NOMO-1 treated with DMSO at 0.1 percent for 48 hours (cell line): ENCODE measurements around the gene BLVRA.
"Not testable (repeated sequence)": the region's sequence is repeated elsewhere in the genome, so short reads cannot be mapped to it uniquely, and the experiment has no call there.

ENCODE experiments used
- DNase-seq: peaks from one replicate; lab custom pipeline; 2025; ENCODE audit not compliant: unreplicated experiment; lab: John Stamatoyannopoulos, UW

Gene BLVRA

DNA sequence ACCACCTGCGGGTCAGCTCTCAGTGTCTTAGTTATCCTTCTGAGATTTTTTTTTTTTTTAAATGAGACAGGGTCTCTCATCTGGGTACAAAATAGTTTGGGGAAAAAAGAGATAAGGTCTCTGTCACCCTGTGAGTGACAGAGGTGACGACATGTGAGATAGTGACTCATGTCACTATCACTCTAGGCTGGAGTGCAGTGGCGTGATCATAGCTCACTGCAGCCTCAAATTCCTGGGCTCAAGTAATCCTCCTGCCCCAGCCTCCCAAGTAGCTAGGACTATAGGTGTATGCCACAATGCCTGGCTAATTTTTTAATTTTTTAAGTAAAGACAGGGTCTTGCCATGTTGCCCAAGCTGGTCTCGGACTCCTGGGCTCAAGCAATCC is 10.4 kb downstream of the BLVRA start:
- no peak for DNase-seq

DNA sequence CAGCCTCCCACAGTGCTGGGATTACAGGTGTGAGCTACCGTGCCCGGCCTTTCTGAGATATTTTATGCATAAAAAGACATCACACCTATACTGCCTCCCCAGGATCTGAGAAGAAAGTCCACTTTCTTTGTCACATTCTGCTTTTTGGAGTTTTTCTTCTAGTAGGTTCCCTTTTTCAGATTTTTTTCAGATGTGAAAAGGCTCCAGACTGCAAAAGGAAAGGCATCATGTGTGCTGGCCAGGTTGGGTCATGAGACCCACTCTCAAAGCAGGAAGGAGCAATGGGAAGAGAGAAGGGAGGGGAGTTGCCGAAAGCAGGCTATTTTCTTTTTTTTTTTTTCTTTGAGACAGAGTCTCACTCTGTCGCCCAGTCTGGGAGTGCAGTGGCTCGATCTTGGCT is 10.8 kb downstream of the BLVRA start:
- no peak for DNase-seq

DNA sequence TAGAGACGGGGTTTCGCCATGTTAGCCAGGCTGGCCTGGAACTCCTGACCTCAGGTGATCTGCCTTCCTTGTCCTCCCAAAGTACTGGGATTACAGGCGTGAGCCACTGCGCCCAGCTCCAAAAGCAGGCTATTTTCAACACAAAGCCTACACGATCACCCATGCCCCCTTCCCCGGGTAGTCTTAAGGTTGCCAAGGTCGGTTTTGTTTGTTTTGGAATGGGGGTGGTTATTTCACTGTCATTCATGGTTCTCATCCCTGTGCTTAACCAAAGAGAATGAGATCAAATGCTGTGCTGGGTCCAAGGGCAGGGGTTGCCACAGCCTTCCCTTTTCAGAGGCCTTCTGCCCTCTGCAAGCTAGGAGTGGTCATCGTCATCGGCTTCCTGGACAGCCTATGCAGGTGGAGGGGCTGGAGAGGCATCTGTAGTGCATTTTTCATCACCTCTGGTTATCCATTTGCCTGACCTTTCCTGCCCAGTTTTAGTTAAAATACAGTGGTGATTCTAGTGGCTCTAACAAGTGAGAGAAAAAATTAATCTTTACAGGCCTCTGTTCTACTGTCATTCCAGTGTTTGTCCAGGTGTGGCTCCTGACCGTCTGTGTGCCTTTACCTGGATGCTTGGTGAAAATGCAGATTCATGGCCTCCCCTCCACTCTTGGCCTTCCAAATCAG is 11.4 kb downstream of the BLVRA start:
- no peak for DNase-seq

DNA sequence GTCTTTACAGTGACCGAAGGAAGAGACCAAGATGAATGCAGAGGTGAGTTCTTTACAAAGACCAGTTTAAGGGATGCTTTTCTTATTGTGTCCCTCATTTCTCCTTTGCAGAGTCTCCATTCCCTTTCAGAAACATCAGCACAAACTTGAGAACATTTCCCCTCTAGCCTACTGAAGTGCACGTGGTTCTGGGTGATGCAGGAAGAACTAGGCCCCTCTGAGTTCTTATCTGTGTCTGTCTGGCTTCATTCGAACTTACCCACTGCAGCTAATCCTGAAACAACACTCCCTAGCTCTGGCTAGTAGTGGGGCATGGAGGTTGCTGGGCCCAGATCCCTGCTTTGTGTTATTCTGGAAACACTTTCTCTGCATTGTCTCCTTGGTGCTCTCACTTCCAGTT is 12.6 kb downstream of the BLVRA start:
- DNase-seq: no peak

DNA sequence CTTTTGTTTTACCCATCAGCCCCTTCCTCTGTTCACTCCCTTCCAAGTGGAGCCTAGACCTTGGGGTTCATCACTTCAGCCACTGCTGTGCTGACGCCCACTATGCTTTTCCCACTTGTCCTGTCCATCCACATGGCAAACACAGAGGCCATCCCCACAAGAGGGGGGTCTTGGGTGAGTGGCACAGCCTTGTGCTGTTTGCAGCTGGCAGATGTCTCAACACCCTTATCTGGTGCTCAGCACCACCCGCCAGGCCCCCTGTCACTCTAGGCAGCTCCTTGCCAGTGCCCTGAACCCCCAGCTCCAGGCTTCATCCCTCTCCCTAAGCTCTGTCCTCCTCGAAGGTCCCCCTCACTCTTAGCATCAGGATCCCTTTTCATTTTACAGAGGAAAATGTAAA is 13.1 kb downstream of the BLVRA start:
- no peak for DNase-seq

DNA sequence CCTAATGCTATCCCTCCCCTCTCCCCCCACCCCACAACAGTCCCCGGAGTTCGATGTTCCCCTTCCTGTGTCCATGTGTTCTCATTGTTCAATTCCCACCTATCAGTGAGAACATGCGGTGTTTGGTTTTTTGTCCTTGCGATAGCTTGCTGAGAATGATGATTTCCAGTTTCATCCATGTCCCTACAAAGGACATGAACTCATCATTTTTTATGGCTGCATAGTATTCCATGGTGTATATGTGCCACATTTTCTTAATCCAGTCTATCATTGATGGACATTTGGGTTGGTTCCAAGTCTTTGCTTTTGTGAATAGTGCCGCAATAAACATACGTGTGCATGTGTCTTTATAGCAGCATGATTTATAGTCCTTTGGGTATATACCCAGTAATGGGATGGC is 14.8 kb downstream of the BLVRA start:
- DNase-seq: not testable (repeated sequence)

DNA sequence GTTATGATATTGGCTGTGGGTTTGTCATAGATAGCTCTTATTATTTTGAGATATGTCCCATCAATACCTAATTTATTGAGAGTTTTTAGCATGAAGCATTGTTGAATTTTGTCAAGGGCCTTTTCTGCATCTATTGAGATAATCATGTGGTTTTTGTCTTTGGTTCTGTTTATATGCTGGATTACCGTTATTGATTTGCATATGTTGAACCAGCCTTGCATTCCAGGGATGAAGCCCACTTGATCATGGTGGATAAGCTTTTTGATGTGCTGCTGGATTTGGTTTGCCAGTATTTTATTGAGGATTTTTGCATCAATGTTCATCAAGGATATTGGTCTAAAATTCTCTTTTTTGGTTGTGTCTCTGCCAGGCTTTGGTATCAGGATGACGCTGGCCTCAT is 16.8 kb downstream of the BLVRA start:
- DNase-seq: not testable (repeated sequence)

DNA sequence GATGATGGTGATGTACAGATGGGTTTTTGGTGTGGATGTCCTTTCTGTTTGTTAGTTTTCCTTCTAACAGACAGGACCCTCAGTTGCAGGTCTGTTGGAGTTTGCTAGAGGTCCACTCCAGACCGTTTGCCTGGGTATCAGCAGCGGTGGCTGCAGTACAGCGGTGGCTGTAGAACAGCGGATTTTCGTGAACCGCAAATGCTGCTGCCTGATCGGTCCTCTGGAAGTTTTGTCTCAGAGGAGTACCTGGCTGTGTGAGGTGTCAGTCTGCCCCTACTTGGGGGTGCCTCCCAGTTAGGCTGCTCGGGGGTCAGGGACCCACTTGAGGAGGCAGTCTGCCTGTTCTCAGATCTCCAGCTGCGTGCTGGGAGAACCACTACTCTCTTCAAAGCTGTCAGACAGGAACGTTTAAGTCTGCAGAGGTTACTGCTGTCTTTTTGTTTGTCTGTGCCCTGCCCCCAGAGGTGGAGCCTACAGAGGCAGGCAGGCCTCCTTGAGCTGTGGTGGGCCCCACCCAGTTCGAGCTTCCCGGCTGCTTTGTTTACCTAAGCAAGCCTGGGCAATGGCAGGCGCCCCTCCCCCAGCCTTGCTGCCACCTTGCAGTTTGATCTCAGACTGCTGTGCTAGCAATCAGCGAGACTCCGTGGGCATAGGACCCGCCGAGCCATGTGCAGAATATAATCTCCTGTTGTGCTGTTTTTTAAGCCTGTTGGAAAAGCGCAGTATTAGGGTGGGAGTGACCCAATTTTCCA is 20.0 kb downstream of the BLVRA start:
- DNase-seq: not testable (repeated sequence)

DNA sequence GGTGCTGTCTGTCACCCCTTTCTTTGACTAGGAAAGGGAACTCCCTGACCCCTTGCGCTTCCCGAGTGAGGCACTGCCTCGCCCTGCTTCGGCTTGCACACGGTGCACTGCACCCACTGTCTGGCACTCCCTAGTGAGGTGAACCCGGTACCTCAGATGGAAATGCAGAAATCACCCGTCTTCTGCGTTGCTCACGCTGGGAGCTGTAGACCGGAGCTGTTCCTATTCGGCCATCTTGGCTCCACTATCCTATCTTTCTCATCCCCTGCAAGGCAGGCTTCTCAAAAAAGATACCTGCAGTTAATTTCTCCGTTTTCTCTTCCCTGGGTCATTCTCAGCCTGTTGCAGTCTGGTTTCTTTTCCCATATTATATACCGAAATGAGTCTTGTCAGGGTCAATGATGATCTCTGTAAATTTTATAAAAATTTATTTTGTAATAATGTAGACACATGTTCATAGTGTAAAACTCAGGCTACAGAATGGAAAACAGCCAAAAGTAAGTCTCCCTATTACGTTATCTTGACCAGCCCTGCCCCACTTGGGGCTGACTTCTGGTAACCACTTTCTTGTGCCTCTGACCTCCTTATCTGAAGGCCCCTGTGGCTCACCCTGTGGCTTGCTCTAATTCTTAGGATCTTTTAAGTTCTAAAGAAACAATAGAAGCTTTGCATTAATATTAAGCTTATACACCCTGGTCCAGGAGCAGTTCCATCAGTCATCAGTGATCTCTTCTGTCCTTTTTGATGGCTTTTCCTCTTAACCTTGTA is 20.7 kb downstream of the BLVRA start:
- no peak for DNase-seq

DNA sequence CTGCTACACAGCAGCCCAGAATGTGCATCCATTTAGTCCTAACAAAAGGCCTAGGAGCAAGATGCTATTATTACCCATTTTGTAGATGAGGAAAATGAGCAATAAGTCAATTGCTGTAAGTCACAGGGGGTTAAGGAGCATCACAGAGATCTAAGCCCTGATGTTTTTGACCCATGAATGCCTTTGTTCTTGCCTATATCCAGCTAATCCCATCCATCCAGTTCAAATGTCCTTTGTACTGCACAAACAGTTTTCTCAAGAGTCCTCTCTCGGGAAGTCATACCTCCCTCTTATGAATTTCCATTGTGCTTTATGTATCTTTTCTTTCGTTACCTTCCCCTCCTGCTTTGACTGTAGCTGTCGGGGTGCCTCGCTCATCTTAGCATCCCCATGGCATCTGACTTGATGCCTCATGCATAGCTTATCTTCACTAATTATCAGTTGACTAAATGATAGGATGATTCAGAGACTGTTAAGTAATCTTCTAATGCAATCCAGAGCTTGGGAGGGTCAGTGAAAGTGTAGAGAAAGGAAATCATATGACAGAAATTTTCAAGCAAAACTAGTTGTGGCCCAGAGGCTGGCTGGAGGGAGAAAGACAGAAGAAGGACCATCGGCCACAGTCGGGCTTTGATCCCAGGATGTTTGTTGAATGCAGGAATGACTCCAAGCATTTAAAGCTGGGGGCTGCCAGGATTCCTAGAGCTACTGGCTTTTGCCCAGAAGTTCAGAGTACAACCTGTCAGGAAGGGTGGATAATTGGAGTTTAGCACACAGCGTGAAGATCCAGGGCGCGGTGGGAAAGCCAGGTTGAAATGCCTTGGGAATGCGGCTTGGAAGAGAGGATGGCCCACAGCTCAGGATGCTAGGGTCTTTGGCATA is 23.5 kb downstream of the BLVRA start:
- DNase-seq: peak; percentile 85

DNA sequence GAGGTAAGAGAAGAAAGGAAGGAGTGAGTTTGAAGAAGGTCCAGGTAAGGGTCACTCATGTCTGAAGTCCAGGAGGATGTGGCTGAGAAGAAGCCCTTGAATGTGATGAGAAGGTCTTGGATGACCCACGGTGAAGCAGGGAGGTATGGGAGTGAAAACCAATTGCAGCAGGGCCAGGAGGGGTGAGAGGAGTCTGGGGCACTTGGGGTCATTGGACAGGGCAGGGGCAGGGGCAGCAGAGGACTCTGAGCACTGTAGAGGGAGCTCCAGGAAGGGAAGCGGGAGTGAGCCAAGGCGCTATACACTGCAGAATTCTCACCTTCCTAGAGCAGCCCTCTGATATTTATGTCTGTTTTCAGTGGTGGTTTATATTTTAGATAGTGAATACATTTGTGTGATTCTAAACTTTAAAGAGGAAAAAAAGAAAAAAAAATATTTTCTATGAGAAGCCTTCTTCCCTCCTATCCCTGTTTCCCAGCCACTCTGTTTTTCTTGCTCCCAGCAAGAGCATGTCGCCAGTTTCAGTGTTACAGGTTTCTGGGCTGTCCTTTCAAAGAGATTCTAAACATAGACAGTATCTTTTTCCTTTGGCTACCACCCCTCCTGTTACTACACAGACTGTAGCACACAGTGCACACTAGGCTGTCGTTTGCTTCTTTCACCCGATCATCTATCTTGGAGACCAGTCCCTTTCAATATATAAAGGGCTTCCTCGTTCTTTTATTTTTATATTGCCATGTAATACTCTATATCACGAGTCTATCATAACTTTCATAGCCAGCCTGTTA is 24.5 kb downstream of the BLVRA start:
- DNase-seq: no peak

DNA sequence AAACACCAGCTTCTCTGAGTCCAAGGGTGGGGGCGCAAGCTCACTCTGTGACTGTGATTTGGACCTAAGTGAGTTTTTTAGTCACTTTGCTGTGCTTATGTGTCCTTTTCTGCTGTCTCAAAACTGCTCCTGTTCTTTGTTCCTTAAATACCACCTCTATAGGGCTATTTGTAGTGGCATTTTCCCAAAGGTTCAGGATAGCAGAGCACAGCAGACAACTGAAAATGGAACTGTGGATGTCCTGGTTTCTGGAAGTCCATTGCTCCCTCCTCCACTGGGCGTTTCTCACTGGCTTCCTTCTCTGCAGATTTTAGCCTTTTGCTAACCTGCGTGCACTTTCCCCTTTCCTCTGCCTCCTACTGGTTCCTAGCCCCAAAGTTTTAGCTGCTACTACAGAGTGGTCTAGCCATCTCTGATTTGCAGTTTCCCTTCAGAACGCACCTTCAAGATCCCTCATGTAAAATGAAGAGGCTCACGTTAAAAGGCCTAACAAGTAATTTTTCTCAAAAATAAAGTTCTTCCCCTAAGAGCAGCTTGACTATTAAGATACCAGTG is 25.6 kb downstream of the BLVRA start:
- no peak for DNase-seq

DNA sequence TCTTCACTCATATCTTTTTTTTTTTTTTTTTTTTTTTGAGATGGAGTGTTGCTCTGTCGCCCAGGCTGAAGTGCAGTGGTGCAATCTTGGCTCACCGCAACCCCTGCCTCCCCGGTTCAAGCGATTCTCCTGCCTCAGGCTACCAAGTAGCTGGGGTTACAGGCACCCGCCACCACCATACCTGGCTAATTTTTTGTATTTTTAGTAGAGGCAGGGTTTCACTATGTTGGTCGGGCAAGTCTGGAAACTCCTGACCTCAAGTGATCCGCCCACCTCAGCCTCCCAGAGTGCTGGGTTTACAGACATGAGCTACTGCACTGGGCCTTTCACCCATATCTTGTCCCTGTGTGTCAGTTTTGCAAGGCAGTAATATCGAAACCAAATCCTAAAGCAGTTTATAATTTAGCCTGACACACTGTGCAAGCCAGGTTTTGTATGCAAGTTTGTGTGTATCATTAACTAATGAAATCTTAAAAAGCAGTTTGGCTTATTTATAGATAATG is 26.2 kb downstream of the BLVRA start:
- DNase-seq: peak; percentile 25

DNA sequence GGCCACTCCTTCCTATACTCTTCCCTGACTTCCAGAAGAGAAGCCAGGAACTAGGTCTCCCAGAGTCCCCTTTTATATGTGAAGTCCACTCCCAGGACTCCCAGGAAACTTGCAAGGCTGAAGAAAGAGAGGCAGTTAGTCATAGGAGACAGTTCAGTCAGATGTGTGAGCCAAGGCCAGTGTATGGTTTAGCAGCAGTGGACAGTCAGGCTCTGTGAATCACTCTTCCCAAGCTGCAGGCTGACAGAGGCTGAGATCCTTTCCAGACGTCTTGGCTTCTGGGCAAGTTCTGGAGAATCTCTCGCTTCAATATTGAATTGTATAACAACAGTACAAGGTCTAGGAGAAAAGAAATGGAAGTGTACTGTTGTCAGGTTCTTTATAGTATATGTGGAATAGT is 26.9 kb downstream of the BLVRA start:
- no peak for DNase-seq

DNA sequence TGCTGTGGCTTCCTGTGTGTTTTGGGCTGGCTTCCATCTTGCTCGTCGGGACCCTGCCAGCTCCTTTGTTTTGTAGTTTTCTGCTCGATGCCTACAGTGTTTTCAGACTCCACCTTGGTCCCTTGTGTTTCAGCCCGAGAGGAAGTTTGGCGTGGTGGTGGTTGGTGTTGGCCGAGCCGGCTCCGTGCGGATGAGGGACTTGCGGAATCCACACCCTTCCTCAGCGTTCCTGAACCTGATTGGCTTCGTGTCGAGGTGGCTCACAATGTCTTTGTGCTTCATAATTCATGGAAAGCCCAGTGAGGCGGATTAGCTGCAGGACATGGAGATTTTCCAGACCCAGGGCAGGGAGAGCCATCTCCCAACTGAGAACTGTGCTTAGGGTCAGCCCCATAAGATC is 29.3 kb downstream of the BLVRA start:
- no peak for DNase-seq

DNA sequence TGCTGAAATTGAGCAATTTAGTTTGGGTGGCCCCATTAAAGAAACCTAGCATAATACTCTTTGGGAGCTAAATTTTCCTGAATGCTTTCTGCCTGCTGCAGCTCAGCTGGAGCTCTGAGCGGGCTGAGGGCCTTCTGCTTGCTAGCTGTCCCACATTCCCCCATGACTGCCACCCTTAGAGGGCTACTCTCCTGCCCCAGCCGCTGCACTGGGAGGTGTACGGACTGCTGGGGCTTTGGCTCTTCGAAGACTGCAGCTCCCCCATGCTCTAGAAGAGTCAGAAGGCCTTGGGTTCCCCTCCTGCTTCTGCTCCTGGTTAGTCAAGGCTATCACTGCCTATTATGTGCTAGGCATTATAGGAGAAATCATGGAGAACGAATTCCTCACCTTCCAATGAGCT is 31.5 kb downstream of the BLVRA start:
- DNase-seq: no peak

DNA sequence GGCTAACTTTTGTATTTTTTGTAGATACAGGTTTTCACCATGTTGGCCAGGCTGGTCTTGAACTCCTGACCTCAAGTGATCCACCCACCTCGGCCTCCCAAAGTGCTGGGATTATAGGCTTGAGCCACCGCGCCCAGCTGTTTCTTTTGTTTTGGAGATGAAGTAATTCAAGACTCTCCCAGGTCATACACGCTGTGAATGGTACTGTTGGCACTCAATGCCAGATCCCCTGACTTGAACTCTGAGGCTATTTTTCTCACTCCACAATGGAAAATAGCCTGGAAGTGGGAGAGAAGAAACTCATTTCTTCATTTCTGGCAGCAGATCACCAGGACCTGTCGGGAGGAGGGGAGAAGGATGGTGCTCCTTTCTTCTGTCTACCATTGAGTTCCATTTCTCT is 32.4 kb downstream of the BLVRA start:
- DNase-seq: no peak

DNA sequence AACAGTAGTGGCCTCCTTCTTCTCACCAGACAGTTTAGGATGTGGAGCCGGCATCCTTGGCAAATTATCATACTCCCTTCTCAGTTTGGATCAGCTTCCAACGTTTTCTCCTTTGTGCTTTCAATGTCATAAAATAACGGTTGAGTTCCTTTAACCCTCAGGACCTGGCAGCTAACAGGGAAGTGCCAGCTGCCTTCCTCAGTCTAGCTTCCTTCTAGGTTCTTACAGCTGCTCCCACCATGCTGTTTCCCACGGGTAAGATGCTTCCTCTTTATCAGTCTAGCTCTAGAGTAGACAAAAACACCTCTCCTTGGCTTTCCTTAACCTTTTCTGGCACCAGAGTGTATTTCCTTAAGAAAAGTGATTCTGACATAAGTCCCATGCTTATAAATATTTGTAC is 33.2 kb downstream of the BLVRA start:
- peak; percentile 62 for DNase-seq

DNA sequence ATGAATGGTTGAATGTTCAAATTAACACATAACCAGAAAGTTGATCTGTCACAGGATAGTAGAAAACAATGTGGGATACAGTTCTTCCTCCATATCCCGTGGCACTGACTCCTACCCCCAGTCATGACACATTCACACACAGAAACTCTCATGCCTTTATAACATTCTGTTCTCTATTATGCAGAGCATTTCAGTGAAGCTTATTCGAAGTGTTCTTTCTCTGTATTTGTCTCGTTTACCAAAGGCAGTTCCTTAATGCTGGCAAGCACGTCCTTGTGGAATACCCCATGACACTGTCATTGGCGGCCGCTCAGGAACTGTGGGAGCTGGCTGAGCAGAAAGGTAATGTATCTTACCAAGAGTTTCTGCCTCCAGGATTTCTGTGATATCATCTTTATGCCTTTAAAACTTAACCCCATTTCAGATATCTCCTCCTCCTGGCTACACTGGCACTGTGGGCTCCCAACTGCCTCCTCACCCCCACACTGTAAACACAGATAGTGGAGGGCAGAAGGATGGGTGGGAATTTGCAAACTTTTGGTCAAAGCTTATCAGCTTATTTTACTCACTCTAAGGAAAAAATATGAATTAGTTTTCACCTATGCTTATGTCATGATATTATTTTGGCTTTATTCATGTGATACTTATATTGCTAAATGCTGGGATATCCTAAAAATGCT is 34.1 kb downstream of the BLVRA start:
- no peak for DNase-seq
